LNCaP clone FGC (cell line): ENCODE data around the gene MLLT1.

ENCODE experiments used
- DNase-seq: peaks from one replicate; pipeline ENCODE4 v3.0.0-alpha.2; 2011; ENCODE audit warnings: low read depth
- H3K4me3 ChIP-seq: 2 replicates; pipeline ENCODE4 v1.5.1; 2011; ENCODE audit warnings: mild to moderate bottlenecking, low read depth, low read length, control low read depth
- TF ChIP-seq, protein P1 (sequence below): IDR thresholded peaks from 2 replicates; pipeline ENCODE4 v1.5.1; 2012; ENCODE audit warnings: mild to moderate bottlenecking; ENCODE audit not compliant: control insufficient read depth, insufficient read depth; ENCODE audit errors: extremely low read depth

The MLLT1 gene

DNA sequence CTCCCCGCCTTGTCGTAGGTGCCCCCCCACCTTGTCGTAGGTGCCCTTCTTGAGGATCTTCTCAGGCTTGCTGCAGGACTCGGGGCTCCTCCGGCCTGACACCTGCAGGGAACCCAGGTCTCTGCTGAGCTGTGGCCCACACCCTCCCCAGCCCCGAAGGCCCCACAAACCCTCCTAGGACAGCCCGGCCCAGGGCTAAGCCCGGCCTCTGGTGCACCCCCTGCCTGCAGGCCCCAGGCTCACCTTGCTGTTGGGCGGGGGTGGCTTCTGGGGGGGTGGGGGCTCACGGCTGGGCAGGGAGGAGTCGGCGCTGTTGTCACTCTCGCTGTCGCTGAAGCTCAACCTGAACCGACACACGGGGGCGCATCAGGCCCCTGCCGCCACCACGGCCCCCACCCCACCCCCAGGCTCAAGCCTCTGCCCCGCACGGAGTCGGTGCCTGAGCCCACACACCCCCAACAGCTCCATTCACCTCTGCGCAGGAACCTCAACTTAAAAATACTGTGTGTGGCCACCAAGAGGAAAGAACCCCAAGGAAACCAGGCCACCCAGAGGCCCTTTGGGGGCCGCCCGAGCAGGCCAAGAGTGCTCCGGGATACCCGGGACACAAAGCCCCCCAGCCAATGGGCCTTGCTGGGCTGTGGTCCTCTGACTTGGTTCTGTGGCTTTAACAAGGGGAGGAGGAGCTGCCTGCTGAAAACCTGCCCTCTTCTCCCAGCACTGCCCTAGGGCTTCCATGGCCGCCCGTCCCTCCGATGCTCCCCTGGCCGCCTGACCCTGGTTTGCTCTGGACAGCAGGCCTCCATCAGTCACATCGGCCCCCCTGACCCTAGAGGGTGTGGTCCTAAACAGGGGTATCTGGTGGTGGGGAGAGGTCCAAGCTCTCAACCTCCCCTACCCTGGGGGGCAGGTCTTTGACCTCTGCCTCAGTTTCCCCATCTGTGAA, 65.8 kb downstream of the MLLT1 start:
- TF ChIP-seq, protein P1, sequence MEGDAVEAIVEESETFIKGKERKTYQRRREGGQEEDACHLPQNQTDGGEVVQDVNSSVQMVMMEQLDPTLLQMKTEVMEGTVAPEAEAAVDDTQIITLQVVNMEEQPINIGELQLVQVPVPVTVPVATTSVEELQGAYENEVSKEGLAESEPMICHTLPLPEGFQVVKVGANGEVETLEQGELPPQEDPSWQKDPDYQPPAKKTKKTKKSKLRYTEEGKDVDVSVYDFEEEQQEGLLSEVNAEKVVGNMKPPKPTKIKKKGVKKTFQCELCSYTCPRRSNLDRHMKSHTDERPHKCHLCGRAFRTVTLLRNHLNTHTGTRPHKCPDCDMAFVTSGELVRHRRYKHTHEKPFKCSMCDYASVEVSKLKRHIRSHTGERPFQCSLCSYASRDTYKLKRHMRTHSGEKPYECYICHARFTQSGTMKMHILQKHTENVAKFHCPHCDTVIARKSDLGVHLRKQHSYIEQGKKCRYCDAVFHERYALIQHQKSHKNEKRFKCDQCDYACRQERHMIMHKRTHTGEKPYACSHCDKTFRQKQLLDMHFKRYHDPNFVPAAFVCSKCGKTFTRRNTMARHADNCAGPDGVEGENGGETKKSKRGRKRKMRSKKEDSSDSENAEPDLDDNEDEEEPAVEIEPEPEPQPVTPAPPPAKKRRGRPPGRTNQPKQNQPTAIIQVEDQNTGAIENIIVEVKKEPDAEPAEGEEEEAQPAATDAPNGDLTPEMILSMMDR, result no peak
- DNase-seq, result no peak
- no peak overlapping the region for H3K4me3 ChIP-seq

DNA sequence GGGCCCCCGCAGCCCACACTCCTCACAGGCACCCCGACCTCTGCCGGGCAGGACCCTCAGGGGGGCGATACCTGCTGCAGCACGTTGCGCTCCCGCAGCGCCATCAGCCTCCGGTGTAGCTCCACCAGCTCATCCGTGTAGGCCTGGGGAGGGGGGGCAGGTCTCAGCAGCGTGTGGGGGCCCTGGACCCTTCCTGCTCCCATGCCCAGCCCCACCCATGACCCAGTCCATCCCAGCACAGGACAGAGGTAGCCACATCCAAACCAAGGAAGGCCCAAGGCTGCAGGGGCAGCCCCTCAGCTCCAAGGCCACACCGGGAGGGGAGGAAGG, 66.5 kb downstream of the MLLT1 start:
- DNase-seq, result no peak
- H3K4me3 ChIP-seq, result no peak overlapping the region
- TF ChIP-seq, protein P1, result no peak

DNA sequence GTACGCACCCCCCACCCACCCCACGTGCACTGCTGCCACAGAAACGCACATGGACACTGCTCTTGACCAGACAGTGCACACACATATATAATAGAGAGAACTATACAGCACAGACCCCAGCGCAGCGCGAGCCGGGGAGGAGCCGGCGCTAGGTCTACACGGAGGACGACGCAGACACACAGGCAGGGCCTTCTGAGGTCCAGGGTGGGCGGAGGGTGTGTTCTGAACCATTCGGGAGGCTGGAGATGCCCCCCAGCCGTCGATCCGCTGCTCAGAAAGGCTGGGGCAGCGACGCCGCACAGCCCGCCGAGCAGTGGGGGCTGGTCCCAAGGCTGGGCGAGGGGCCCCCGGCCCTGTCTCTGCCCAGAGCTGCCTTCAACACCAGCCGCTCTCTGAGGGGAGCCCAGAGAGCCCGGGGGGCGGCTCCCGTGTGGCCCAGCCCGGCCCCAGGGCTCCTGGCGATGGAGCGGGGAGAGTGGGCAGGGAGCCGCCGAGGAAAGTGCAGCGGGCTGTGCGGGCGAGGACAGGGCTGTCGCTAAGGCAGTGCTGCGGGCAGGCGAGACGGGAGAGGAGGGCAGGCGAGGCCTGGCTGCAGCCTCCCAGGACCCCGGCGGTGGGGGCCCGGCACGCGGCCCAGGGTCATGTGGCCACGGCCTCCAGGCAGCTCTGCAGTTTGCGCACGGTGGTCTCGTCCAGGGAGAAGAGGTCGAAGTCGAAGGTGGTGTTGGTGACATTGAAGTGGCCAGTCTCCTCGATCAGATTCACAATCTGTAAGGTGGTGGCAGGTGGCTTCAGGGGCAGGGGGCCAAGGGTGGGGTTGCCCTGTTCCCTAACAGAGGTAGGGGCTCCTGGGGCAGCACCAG, 67.1 kb downstream of the MLLT1 start:
- no peak for DNase-seq
- TF ChIP-seq, protein P1, result no peak
- no peak overlapping the region for H3K4me3 ChIP-seq

DNA sequence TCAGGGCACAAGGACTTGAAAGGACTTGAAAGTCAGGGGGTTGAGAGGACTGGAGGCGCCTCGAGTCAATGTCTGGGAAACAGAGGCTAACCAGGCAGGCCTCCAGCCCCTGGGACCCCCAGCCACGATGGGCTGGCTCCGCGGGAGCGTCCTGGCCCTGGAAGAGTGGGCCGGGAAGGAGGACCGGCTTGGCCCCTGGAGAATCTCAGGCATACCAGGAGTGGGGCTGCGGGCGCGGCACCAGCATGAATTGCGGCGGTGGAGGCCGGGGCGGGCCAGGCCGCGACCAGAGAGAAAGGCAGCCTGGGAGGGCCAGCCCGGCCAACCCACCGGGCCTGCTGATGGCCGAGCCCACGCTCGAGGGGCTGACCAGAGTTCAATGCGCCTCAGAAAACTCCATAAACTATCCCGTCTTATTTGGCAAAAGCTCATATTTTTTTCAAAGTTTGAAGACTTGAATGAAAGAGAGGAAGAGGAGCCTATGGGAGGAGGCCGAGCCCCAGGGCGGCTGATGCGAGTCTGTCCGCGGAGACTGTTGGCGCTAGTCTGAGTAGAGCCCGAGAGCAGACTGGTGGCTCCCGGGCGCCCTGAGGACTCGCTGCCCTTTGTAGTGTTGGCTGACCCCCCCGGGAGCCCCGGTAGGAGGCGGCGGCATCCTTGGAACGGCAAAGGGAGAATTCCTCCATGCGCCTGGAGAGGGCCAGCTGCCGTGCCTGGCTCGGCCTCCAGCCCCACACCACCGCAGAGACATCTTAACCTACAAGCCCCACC, 68.0 kb downstream of the MLLT1 start:
- TF ChIP-seq, protein P1, result no peak
- no peak for DNase-seq
- no peak overlapping the region for H3K4me3 ChIP-seq

DNA sequence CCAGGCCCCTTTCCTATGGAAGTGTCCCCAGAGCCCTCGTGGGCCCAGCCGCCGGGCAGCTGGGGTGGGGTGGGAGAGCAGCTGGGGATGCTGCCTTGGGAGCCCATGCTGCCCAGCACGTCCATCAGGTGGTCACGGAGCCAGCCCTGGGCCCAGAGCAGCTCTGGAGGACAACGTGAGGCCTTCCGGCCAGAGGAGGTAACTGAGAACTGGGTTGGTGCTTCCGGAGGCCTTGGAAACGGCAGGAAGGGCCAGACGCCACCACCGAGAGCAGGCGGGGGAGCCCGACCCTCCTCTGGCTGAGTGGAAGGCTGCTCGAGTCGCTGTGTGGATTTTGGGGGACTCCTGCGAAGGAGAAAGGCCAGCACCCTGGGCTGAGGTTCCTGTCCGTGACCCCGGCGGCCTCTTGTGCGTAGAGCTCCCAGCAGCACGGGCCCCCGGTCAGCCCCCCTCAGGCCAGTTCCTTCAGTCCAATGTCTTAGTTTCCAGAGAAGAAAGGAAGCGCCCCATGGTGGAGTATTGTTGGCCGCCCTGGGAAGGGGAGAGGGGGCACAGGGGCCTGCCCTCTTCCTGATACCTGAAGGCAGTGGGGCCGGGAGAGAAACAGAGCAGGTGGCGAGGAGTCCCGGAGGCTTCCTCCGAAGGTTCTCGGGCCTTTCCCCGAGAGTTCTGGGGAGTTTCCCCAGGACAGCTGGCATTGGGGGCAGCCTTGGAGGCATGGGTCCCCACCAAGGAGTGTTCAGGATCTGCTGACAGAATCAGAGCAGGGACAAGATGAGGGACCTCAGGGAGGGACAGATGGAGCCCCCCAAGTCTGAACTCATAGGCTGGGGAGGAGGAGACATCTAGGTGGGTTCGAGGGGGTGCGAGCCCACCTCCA, 68.8 kb downstream of the MLLT1 start:
- TF ChIP-seq, protein P1, result no peak
- H3K4me3 ChIP-seq, result no peak overlapping the region
- no peak for DNase-seq

DNA sequence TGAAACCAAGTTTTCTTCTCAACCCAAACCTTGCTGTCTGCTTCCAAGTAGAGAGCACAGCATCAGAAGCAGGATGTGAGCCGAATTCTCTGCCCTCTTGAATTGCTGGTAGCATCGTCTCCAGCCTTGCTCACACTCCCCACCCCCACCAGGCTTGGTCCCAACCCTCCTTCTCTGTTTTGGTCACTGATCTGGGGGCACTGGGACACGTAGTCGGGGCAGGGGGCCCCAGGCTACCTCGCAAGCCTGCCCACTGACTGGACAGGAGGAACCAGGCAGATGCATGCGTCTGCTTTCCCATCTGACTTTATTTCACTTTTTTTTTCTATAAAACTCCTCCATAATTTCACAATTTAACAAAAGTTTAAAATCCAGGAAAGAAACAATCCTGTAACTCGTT, 69.7 kb downstream of the MLLT1 start:
- no peak overlapping the region for H3K4me3 ChIP-seq
- DNase-seq, result no peak
- TF ChIP-seq, protein P1, result no peak
